GM13976 (cell line): ENCODE data around the gene MPDU1.

Experiments
- DNase-seq: peaks from one replicate; pipeline ENCODE4 v3.0.0; 2012; ENCODE audit warnings: low spot score
- in situ Hi-C: fragments of 300-500 bp; cut with MboI; formaldehyde crosslinking; loops from one replicate; pipeline ENCODE4 v1.12.0; 2022; ENCODE audit warnings: low sequenced_read_pairs, mixed read lengths, inconsistent platforms; ENCODE audit not compliant: unreplicated experiment
- TF ChIP-seq, protein P1 (sequence below): IDR thresholded peaks from 2 replicates; pipeline ENCODE4 v1.5.1; 2012; ENCODE audit warnings: borderline replicate concordance, mild to moderate bottlenecking; ENCODE audit not compliant: insufficient read depth; ENCODE audit errors: extremely low read depth, missing control alignments, control extremely low read depth

The MPDU1 gene

DNA sequence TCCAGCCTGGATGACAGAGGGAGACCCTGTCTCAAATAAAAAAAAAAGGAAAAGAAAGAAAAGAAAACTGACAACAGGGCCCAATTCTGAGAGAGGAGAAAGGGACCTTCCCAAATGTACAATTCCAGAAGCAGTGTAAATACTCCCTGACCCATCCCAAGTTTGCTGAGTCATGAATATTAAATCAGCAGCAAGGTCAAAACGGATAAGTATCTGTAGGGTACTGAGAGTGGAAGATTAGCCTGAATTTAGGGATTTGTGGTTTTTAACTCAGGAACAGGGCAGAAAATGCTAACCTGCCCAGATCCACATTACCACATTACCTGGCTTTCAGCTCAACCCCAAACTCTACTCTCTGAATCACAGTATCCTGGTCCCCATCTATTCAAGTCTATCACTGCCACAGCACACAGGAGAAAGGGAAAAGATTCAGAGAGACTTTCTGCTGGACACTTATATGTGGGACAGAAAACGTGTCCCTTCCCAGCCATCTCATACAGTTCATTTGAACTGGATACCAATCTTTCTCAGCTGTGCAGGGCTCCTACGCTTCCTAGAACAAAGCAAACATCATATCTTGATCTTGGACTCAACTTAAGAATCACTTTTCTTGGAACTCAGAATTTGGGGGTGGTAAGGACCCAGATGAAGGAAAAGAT is 28.1 kb downstream of the MPDU1 start:
- no peak for DNase-seq
- in situ Hi-C loops: no loop called here
- TF ChIP-seq, protein P1, sequence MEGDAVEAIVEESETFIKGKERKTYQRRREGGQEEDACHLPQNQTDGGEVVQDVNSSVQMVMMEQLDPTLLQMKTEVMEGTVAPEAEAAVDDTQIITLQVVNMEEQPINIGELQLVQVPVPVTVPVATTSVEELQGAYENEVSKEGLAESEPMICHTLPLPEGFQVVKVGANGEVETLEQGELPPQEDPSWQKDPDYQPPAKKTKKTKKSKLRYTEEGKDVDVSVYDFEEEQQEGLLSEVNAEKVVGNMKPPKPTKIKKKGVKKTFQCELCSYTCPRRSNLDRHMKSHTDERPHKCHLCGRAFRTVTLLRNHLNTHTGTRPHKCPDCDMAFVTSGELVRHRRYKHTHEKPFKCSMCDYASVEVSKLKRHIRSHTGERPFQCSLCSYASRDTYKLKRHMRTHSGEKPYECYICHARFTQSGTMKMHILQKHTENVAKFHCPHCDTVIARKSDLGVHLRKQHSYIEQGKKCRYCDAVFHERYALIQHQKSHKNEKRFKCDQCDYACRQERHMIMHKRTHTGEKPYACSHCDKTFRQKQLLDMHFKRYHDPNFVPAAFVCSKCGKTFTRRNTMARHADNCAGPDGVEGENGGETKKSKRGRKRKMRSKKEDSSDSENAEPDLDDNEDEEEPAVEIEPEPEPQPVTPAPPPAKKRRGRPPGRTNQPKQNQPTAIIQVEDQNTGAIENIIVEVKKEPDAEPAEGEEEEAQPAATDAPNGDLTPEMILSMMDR: no peak

DNA sequence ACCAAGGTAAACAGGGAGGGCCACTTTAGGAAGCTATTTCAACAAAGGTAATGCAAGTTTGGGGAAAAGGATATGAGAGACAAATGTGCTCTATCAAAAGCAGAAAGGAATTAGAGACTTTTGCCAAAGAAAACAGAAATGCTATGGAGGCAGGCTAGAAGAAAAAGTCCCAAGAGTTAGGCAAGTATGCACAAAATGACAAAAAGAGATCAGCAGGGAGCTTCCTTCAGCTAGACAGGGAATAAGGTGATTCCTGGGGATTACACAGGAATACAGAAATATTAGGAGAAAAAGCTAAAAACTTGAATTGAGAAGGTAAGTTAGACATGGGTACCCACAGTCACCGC is 28.6 kb downstream of the MPDU1 start:
- no peak for DNase-seq
- TF ChIP-seq, protein P1: no peak

DNA sequence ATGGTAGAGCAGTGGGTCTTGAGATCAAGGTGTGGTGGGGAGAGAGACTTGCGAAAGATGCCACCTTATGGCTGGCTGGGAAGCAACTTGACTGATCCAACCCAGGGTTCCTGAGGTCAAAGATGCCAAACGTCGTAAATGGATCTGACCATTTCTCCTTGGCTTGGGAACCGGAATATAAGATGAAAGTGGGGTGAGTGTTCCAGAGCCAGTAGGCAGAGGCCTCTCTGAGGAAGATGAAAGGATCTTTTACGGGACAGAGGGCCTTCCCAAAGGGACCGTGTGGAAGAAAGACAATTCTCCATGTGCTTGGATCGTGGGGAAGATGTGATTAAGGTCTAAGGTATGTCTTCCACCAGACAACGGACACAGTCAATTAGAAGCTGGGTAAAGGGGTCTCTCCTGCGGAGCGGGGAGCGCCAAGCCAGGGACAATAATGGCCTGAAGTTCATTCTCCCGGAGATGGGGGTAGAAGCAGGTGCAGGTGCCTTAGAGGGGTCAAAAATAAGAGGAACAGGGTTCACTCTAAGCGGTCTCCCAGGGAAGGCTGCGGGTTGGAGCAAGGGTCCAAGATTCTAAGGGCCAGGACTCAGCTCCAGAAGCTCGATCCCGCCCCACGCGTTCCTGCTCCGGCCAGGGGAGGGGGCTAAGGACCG is 30.2 kb downstream of the MPDU1 start:
- DNase-seq: no peak
- in situ Hi-C loops: no loop called here
- TF ChIP-seq, protein P1: no peak

More for the DNA sequence above, 28.6 kb downstream of the MPDU1 start:
- in situ Hi-C loops: no loop called here

DNA sequence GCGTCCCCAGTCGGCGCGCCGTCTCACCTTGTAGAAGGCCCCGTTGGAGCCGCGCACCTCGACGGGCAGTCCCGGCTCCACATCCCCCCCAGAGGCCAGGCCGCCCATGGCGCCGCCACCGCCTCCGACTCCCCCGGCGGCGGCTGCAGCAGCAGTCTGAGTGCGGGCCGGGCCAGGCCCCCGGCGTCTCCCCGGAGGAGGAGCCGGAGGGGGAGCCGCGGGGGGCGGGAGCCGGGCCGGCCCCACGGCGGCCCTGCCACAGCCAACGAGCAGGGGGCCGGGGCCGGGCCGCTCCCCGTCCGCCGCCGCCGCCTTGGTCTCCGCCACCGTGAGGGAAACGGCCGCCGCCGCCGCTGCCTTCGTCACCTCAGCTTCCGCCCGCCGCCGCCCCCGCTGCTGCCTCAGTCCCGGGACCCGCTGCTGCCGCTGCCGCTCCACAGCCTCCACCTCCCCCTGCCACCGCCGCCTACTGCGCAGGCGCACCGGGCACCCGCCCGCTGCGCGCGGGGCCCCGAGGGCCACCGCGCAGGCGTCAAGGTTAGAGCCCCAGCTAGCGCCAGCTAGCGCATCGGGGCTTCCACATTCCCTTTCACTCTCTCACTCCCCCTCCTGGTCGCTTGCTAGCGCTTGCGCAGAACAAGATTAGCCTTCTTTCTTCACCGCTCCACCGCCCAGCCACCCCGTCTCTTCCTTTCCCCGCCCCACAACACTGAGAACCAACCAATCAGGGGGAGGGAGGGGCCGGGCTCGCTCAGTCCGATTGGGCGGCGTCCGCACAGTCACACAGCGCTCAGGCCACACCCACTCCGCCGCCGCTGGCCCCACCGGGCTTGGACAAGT is 31.0 kb downstream of the MPDU1 start, which contains the start of gene FXR2:
FXR2 (minus strand) TSS at position 473 of the 840 bp plus-strand sequence; CDS start at position 108, 365 bp downstream.
- in situ Hi-C loops: no loop called here
- TF ChIP-seq, protein P1: peak; percentile 57
- DNase-seq: peak; percentile 99

DNA sequence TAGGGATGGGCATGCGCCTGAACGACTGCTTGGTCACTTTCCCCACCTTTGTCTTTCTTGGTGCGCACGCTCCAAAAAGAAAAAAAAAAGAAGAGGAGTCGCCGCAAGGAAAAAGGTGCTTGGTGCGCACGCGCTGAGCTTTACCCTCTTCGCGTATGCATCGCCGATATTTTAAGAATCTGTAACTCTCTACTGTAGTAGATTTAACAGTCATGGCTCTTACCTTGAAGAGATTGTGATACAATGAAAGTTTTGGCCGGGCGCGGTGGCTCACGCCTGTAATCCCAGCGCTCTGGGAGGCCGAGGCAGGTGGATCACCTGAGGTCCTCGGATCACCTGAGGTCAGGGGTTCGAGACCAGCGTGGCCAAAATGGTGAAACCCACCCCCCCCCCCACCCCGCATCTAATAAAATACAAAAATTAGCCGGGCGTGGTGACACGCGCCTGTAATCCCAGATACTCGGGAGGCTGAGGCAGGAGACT is 31.7 kb downstream of the MPDU1 start:
- in situ Hi-C loops: no loop called here
- TF ChIP-seq, protein P1: no peak
- no peak for DNase-seq

DNA sequence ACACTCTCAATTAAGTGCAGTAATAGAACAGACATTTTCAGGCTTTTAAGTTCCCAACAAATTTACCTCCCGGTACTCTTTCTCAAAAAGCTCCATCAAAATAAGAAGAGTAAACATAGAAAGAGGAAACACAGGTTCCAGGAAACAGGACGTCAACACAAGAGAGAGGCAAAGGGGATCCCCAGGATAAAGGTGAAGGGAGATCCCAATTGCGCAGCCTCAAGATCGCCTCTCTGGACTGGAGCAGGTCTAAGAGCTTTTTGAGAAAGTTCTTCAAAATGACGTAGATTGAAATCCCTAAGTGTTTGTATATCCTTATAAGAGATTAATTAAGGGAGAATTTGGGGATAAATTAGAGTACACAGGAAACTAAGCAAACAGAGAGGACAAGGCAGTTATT is 35.0 kb downstream of the MPDU1 start:
- DNase-seq: no peak
- TF ChIP-seq, protein P1: no peak
- in situ Hi-C loops: no loop called here
